Breast epithelium (tissue), 4 donors: Measurements from ENCODE around the gene MRPS2. TPM values are rescaled to one million over a fixed set of nuclear protein-coding genes. Genes with fewer than 3 reads are reported as not detected.
"Not testable (repeated sequence)": the region's sequence is repeated elsewhere in the genome, so short reads cannot be mapped to it uniquely, and the experiment has no call there.

Experiments
- DNase-seq, 2 donors: peaks; one replicate each; pipeline ENCODE4 v3.0.0-alpha.2; 2019; ENCODE audit warnings: low spot score in 2 of 2
- H3K27ac ChIP-seq, 2 donors: fragments of 200-600 bp; sonication (generic) in 1 of 2; one replicate each; pipeline ENCODE4 v1.5.1; 2016 to 2019; ENCODE audit warnings: mild to moderate bottlenecking in 1 of 2
- H3K27me3 ChIP-seq, 2 donors: fragments of 200-600 bp; sonication (generic) in 1 of 2; one replicate each; pipeline versions ENCODE4 v1.5.1 to v1.6.0; 2017 to 2019; ENCODE audit warnings: control low read depth in 1 of 2, mild to moderate bottlenecking in 1 of 2
- H3K36me3 ChIP-seq: fragments of 200-600 bp; one replicate; pipeline ENCODE4 v1.5.1; 2019
- H3K4me1 ChIP-seq, 2 donors: fragments of 200-600 bp; sonication (generic); one replicate each; pipeline ENCODE4 v1.5.1; 2016 to 2019; ENCODE audit warnings: control low read depth in 1 of 2
- H3K4me3 ChIP-seq, 3 donors: fragments of 200-600 bp; sonication (generic); 1 replicate in 2 of 3; 2 replicates in 1 of 3; pipeline ENCODE4 v1.5.1; 2016 to 2019; ENCODE audit warnings: mild to moderate bottlenecking in 3 of 3, moderate library complexity in 2 of 3
- H3K9me3 ChIP-seq, 2 donors: fragments of 200-600 bp; sonication (generic) in 1 of 2; one replicate each; pipeline ENCODE4 v1.5.1; 2016 to 2019; ENCODE audit warnings: control low read depth in 1 of 2
- CTCF ChIP-seq, 3 donors: fragments of 450-650 bp; IDR thresholded peaks; one replicate each; pipeline ENCODE4 v1.5.1; 2016 to 2017; ENCODE audit warnings: antibody characterized with exemption in 3 of 3, mild to moderate bottlenecking in 3 of 3, moderate library complexity in 3 of 3
- POLR2A ChIP-seq: fragments of 450-650 bp; IDR thresholded peaks from one replicate; pipeline ENCODE4 v1.6.1; 2016; ENCODE audit warnings: antibody characterized with exemption, mild to moderate bottlenecking, moderate library complexity
- POLR2AphosphoS5 ChIP-seq, 3 donors: sonication (generic); formaldehyde crosslinking; IDR thresholded peaks; one replicate each; pipeline ENCODE4 v1.6.1; 2017; ENCODE audit warnings: antibody characterized with exemption in 3 of 3
- intact Hi-C: fragments of 100-400 bp; cut with DNase I; formaldehyde crosslinking; loops from one replicate; pipeline ENCODE4 v1.15.1; 2023; ENCODE audit warnings: low total_unique reads
- total RNA-seq, 3 donors: library from RNA; depleted of rRNA; stranded (reverse); fragments of >200 nt; gene quantifications; one replicate each; pipeline ENCODE4 v1.1.0, GENCODE V29; 2016

The MRPS2 gene
- total RNA-seq, 3 donors from 2014 or later, result 35.4 to 39.8 (median 36.7) TPM

GRCh38 chr9:135524130-135524861, 23.8 kb downstream of the MRPS2 start:
- Histone ChIP-seq H3K9me3 (no peaks in the 10 kb centered on the region), H3K4me3 (no peak overlapping the region), H3K4me1 (no peaks in the 10 kb centered on the region), H3K27me3 (peaks cover 0 to 23% of the 10 kb centered on the region in 2 donors), H3K27ac (no peak overlapping the region), H3K36me3 (no peaks in the 10 kb centered on the region)
- TF ChIP-seq CTCF (IDR thresholded peaks at IDR 0.05), result no peak
- TF ChIP-seq POLR2AphosphoS5 (IDR thresholded peaks at IDR 0.05), result no peak
- TF ChIP-seq POLR2A, result no peak
- DNase-seq, result peak in 1 of 2 donors; percentile 43
- intact Hi-C loops, result no loop called here

DNA sequence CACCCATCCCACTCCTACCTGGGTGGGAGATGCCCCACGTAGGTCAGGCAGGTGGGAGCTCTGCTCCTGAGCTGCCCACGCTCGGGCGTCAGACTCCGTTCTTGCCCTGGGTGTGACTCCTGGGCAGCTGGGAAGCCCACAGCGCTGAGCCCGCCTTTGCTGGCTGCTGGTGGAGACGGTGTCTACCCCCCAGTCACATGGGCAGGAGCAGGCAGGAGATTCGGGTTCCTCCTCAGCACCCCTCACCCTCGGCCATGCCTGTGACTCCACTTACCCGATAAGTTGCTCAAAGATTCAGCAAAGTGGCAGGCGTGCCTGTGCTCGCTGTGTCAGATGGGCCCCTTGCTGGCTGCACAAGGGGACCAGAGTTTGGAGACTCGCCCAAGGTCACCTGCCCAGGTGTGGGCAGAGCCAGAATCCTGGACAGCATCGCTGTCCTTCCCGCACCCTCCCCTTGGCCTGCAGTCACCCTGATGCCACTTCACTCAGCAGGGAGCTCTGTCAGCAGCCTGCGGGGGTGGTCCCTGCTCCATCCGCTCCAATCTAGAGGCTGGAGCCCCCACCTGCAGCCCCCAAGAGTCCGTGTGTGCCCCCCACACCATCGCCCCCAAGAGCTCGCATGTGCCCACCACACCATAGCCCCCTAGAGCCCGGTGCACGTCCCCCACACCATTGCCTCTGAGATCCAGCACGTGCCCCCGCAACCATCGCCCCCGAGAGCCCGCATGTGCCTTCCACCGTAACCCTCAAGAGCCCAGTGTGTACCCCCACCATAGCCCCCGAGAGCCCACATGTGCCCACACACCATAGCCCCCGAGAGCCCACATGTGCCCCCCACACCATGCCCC, 25.0 kb downstream of the MRPS2 start:
- DNase-seq, result peak in 1 of 2 donors; percentile 42
- Histone ChIP-seq H3K4me1 (no peaks in the 10 kb centered on the region), H3K36me3 (no peaks in the 10 kb centered on the region), H3K27me3 (peaks cover 0 to 23% of the 10 kb centered on the region in 2 donors), H3K4me3 (no peak overlapping the region), H3K9me3 (no peaks in the 10 kb centered on the region), H3K27ac (no peak overlapping the region)
- intact Hi-C loops, result loop anchor here (5.0 kb wide), 1 partner anchor 213 kb away; no protein-coding TSS in a partner anchor
- TF ChIP-seq CTCF (IDR thresholded peaks at IDR 0.05) (no peak), POLR2AphosphoS5 (IDR thresholded peaks at IDR 0.05) (no peak), POLR2A (no peak)

- peak in 1 of 2 donors; percentile 27 for DNase-seq
- TF ChIP-seq CTCF (IDR thresholded peaks at IDR 0.05), result no peak
- no peak for TF ChIP-seq POLR2A
- no peak for TF ChIP-seq POLR2AphosphoS5 (IDR thresholded peaks at IDR 0.05)
- Histone ChIP-seq H3K36me3 (no peaks in the 10 kb centered on the region), H3K27ac (no peak overlapping the region), H3K4me1 (no peaks in the 10 kb centered on the region), H3K9me3 (no peaks in the 10 kb centered on the region), H3K27me3 (peaks cover 0 to 30% of the 10 kb centered on the region in 2 donors), H3K4me3 (no peak overlapping the region)
- intact Hi-C loops, result loop anchor here (5.0 kb wide), 1 partner anchor 214 kb away; no protein-coding TSS in a partner anchor
Measured at GRCh38 chr9:135526089-135526729, 25.7 kb downstream of the MRPS2 start.

DNA sequence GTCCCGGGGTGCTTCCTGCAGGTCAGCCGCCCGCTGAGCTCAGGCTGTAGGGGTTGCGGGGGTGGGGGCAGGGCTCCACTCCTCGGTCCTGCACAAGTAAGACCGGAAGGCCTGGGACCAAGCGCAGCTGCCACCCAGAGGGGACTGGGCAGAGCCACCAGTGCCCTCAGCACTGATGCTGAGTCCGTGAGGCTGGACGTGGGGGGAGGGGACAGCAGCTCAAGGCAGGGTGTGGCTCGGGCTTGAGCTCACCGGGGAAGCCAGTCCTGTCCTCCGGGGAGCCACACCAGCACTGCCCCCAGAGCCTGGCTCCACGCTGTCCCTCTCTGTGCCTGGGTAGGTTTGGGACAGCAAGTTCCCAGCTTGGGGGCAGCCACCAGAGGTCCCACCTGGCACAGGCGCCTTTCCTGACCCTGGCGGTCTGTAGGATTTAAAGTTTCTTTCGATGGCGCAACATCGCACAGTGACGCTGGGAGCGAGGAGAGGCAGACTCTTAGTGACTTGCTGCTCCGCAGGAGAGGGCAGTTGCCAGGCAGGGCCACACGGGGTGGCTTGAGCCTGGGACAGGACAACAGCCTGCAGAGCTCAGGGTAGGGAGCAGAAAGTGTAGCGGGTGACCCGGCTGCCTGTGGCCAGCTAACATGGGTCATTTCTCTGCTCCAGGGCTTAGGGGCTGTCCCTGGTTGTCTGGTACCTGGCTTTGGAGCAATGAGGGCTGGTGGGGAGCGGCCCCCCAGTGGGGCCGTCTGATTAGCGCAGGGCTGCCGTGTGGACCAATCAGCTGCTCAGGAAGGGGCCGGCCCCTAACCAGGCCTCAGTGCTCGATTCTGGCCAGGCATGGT, 26.5 kb downstream of the MRPS2 start:
- intact Hi-C loops, result loop anchor here (5.0 kb wide), 1 partner anchor 215 kb away; no protein-coding TSS in a partner anchor
- Histone ChIP-seq H3K4me3 (no peak overlapping the region), H3K36me3 (no peaks in the 10 kb centered on the region), H3K27me3 (peaks cover 0 to 34% of the 10 kb centered on the region in 2 donors), H3K4me1 (no peaks in the 10 kb centered on the region), H3K27ac (no peak overlapping the region), H3K9me3 (no peaks in the 10 kb centered on the region)
- TF ChIP-seq POLR2A (no peak), CTCF (IDR thresholded peaks at IDR 0.05) (no peak), POLR2AphosphoS5 (IDR thresholded peaks at IDR 0.05) (no peak)
- DNase-seq, result peak in 1 of 2 donors; percentile 48

DNA sequence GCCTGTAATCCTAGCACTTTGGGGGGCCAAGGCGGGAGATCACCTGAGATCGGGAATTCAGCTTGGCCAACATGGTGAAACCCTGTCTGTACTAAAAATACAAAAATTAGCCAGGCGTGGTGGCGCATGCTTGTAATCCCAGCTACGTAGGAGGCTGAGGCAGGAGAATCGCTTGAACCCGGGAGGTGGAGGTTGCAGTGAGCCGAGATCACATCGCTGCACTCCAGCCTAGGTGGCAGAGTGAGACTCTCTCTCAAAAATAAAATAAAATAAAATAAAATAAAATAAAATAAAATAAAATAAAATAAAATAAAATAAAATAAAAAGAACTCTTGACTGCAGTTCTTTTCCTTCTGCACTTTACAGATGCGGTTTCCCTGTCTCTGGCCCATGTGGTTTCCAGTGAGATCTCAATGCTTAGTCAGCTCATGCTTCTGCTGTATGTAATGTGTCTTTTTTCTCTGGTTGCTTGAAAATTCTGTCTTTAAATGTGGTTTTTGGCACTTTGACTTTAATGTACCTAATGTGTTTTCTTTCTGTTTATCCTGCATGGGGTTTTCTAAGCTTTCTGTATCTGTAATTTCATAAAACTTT, 28.5 kb downstream of the MRPS2 start:
- not testable (repeated sequence) for H3K4me1 ChIP-seq, H3K9me3 ChIP-seq, H3K27ac ChIP-seq, H3K4me3 ChIP-seq, H3K36me3 ChIP-seq, DNase-seq
- H3K27me3 ChIP-seq, result peaks cover 0 to 26% of the 10 kb centered on the region in 2 donors
- intact Hi-C loops, result loop anchor here (5.0 kb wide), 1 partner anchor 217 kb away; no protein-coding TSS in a partner anchor
